Measurements from ENCODE around the gene AFF1.

The AFF1 gene

DNA sequence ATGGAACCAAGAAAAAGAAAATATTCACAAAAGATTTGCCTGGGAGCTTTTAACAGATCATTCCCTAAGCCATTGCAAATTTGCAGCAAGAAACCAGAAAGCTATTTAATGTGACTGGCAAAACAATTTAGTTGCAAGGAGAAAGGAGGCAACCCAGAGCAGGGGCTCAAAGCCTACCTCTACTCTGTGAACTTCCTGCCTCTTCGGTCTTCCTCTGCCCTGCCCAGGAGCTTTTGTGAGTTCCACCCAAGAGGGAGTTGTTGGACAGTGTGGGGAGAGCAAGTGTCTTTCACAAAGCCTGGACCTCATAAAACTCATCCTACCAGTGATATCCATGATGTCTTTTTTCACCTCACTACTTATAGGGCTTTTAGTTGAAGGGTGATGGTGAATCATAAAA lies 107.4 kb downstream of the AFF1 start:
- no peak for DNase-seq

DNA sequence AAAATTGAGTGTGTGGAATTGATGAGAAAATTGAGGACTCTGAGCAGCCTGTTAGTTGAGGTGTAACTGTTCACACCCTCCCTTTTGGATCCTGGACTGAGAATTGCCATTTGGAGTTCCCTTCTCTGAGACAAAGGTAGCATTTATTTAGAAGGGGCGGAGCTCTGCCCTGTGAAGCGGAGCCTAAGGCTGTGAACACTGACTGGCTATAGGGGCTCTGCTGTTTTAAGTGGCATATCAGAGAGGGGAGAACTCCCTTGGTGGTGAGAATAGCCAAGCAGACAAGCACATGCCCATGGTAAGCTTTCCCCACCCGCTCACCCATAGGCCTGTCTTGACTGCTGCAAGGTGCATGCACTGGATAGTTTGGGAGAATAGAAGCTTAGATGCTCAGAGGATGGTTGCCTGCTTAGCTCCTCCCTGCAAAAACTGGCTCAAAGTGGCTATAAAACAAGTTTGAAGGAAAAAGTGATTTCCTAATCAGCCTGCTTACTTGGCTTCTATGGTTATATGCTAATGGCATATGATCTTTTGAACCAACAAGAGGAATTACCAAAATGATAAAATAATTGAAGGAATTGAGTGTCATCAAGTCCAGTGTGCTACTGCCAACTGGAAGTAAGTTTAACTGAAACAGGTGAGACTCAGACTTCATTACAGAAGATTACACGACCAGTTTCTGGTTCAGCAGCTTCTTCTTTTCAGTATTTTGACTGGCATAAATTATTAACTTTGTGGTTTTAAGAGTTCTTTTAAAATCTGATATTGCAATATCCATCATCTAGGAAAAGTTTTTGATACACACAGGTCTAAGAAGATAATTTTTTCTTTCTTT lies 108.4 kb downstream of the AFF1 start:
- DNase-seq, result no peak

DNA sequence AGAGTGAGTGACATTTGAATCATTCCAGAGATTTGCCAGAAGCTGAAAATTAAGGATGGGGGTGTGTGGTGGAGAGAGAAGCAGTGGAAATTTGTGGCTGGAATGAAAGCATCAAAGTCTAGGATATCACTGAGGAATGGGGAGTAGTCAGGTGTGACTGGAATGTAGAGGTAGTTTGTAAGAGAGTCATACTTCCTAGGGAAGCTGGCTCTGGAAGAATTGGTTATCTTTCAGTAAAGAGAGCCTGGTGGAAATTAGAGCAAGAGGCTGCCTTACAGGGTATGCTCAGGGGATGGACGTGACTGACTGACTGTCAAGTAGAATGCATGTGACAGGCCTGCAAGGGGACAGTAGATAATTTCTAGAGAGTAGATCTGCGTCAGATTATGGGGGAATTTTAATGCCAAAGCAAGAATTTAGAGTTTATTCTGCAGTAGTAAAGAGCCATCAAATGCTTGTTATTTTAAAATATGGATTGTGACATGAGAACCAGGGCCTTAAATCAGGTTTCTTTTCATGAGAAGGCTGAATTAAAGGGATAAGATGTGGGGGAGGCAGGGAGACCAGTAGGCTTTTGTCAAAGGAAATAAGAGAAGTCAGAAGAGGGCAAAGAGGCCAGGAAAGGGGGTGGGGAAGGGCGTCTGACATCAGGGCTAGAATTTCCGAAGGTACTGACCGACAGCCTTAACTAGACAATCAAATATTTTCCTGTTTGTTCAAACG lies 109.9 kb downstream of the AFF1 start:
- DNase-seq, result no peak

DNA sequence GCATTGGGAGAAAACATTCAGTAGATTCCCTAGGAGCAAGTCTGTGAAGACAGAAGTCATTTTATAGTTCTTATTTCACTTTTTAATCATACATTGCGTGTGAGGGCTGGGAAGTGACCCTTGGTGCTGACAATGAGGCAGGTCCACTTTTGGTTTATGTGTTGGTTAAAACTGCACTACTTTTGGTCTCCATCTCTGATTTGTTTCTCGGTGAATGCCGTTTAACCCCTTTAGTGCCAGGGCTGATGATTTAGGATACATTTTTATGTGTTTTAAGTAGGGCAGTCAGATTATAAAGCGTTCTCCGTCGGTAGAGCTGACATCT lies 110.4 kb downstream of the AFF1 start:
- DNase-seq, result peak; percentile 45

DNA sequence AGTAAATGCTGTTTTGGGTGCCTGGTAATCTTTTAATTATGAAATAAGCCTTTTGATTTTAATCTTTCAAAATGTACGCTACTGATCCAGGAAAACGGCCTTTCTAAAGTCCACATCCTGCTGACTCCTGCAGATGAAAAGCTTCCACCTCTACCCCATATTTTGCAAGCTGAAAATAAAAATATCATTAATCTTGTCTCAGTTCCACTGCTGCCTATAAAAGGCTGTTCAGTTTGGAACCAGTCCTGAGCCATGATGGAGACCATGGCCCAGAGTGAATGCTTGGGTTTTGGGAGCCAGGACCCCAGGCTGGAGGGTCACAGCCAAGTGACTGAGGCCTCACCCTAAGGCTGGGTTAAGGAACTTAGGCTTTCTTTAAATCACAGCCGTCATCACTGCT lies 110.8 kb downstream of the AFF1 start:
- no peak for DNase-seq

- no peak for DNase-seq
Measured at GRCh38 chr4:87046121-87046551, 111.3 kb downstream of the AFF1 start.

GRCh38 chr4:87047281-87047798 lies 112.5 kb downstream of the AFF1 start:
- DNase-seq, result no peak

DNA sequence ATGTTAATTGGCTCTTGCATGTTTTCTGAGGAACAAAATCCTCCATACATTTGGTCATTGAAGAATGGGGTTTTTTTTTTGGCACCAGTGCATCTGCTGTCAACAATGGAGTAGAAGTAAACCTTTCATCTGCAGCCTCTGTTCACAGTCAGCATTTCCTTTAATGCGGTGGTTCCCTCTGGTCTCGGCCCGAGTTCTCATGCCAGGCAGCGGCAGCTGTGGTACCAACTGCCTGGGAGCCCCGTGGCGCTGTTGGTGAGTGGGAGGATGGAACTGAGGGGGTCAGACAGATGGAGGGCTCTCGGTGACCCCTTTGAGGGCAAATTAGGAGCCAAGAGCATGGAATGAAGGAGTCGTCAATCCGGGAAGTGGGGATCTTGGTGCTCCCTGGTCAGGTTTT lies 114.7 kb downstream of the AFF1 start:
- DNase-seq, result no peak

- DNase-seq, result no peak
Measured at GRCh38 chr4:87050596-87050995, 115.8 kb downstream of the AFF1 start.

GRCh38 chr4:87051121-87051713 lies 116.4 kb downstream of the AFF1 start:
- DNase-seq, result no peak

DNA sequence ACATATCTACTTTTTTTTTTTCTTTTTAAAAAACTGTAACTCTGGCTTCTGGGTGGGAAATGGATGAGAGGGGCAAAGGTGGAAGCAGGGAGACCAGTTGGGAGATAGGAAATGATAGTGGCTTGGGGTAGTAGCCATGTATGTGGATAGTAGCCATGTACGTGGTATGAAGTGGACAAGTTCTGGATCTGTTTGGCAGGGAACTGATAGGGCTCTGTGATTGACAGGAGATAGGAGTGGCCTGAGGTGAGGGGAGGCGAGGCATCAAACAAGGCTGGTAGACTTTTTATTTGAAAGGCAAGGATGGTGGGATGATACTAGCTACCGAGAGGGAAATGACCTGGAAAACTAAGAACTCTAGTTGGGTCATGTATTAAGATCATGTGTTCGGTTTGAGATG lies 117.8 kb downstream of the AFF1 start:
- DNase-seq, result no peak

DNA sequence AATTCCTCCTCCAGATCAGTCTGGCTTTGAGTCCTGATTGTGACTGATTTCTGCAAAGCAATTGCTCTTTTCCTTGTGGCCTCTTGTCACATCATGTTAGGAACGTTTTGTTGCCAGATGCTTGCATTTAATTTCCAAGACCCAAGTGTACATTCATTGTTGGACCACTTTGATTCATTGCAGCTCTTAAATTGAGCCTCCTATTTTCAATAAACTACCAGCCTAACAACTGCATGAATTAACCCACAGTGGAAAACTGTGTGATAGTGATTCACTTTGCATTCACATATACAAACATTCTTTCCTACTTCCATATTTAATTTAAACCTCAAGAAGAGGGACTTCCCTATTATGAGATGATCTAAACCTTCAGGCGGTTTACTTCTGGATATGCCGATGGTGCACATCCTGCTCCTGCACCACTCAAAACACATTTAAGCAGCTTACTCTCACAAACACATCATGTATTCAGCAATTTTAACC lies 118.4 kb downstream of the AFF1 start:
- peak; percentile 74 for DNase-seq

- DNase-seq, result no peak
Measured at GRCh38 chr4:87053802-87054767, 119.3 kb downstream of the AFF1 start.

DNA sequence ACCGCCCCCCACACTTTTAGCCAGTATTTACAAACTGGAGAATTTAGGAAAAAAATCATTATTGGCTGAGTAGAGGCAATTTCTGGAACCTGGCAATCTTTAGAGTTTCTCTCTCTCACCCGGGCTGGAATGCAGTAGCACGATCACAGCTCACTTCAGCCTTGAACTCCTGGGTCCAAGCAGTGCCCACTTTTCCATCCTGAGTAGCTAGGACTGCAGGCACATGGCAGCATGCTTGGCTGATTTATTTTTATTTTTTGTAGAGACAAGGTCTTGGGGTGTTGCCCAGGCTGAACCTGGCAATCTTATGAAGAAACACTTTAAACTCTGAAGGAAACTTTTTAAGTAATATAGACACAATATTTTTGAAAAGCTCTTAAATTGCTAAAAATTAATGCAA lies 120.1 kb downstream of the AFF1 start:
- DNase-seq, result no peak

GRCh38 chr4:87055311-87055710 lies 120.5 kb downstream of the AFF1 start:
- peak; percentile 60 for DNase-seq

DNA sequence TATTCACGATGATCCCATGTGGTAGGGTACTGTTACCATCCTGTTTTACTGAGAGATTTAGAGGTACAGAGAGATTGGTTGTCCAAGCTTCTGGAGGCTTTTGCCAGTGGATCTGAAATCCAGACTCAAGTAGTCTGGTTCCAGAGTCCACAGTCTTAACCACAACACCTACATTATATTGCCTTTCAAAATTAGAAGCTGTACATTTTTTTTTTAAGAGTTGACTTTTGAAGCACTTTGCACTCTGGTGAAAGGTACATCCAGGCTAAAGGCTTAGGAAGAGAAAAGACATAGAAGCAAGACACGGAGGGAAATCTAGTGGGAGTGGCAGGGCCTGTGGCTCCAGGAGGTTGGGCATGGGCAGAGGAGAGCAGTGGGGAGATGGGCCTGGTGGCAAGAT lies 122.1 kb downstream of the AFF1 start:
- no peak for DNase-seq

DNA sequence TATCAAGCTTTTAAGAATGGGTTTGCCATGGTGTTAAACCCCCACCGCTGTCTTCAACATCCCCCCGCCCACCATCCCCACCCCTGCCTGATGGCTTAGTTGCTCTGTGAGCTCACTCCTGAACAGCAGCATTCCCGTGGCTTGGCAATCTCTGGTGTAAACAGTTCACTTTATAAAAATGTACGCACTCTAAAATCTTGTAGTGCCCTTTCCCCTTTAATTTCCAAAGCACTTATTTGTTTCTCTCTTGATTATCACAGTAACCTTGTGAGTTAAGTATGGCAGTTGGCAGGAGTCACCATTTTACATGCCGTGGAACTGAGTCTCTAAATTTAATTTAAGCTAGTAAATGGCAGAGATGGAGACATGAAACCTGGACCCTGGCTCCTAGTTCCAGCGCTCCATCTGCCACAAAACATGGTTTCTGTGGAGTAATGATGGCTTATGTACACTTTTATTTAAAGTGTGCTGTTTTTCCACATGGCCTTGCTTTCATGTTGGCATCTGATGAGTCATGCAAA lies 123.1 kb downstream of the AFF1 start:
- DNase-seq, result no peak

DNA sequence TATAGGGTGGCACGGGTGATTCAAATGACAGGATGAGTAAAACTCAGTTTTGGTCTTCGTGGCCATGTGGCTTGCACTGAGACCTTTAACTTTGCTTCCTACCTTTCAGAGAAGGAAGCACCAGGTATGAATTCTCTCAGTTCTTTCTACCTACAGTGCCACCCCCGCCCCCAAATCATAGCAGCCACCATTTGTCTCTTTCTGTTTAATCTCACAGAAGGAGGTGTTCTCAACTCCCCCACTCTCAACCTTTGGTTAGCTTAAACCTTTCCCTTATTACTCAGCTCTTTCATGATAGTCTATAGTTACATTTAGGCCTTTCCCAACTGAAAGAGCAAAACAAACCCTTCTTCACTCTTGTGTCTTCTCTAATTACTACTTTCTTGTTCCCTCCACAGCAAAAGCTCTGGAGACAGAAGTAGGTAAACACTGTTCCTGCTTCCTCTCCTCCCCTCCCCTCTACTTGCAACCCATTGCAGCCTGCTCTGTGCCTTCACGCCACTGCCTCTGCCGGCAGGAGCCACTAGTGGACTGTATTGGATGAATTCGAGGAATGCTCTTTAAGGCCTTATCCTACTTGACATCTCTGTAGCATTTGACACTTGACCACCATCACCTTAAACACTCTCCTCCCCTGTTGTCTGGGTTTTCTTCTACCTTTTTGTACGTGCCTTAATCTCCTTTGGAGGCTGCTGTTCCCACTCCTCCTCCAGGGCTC lies 123.7 kb downstream of the AFF1 start:
- DNase-seq, result peak; percentile 57

DNA sequence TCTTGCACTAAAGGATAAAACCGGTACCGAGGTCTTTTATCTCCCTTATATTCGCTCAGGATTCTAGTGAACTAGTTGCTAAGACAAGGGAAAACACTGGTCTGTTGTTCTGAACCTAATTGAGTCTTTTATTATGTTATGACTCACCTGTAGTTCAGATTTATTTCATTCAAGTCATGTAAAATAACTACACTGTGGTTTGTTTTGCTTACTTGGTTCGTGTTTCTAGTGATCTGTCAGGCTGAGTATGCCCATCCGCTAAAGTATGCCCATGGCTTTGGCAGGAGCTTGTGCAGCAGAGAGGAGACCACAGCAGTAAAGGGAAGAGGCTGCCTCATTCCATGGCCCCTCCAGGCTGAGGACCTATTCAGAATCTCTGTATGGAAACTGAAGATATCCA lies 126.1 kb downstream of the AFF1 start:
- DNase-seq, result no peak

GRCh38 chr4:87065021-87065420 lies 130.2 kb downstream of the AFF1 start:
- DNase-seq, result no peak

DNA sequence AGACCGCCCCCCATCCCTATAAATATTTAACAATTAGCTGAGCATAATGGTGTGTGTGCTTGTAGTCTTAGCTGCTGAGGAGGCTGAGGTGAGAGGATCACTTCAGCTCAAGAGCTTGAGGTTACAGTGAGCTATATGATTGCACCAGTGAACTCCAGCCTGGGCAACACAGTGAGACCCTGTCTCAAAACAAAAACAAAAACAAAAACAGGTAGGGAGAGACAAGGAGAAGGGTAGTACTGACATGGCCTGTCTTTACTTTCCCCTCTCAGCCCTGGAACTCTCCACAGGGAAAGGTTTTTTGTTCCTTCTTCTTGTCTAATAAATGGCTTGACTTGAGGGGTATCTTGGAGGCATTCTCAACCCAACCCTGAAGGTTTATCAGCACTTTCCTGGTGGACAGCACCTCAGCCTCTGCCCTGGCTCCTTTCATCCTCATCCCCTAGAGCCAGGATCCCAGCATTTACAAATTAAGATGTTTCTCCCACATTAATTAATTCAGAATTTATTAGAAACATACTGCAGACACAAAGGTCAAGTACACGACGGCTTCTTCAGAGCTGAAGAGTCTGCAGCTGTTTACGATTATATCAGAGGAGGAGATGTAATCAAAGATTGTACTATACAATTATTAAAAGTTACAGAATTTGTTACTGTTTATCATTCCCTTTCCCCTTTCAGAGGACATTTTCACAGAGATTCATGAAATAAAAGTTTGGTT lies 131.8 kb downstream of the AFF1 start:
- no peak for DNase-seq

Measured in suppressor macrophage treated with lipopolysaccharide for 4 hours (primary cell).